ENCODE results near the gene NLN.

NLN gene

GRCh38 chr5:65682148-65682547, 39.9 kb upstream of the NLN start:
- Histone ChIP-seq H3F3A (ENCODE audit: insufficient read depth, low read length) (no peaks in the 10 kb centered on the region), H3K27ac (ENCODE audit: low read length) (no peak overlapping the region), H3K9me2 (replicated peaks; ENCODE audit: insufficient read depth, low read length) (no peaks in the 10 kb centered on the region), H3K9ac (ENCODE audit: low read length) (no peak overlapping the region), H3K4me1 (ENCODE audit: low read length) (no peaks in the 10 kb centered on the region), H3K4me2 (ENCODE audit: low read depth, low read length) (no peak overlapping the region), H2AFZ (ENCODE audit: low read length) (no peak overlapping the region), H3K36me3 (replicated peaks; ENCODE audit: insufficient read depth, low read length) (no peaks in the 10 kb centered on the region), H3K79me2 (ENCODE audit: low read length) (no peaks in the 10 kb centered on the region), H4K20me1 (ENCODE audit: insufficient read depth, low read length) (no peaks in the 10 kb centered on the region), H3K4me3 (ENCODE audit: low read length) (no peak overlapping the region), H3K27me3 (replicated peaks; ENCODE audit: insufficient read depth, low read length) (no peaks in the 10 kb centered on the region), H3K9me3 (replicated peaks; ENCODE audit: insufficient read depth, low read length) (no peaks in the 10 kb centered on the region)
- DNase-seq: no peak
- no peak for TF ChIP-seq EZH2phosphoT487 (IDR thresholded peaks at IDR 0.05; ENCODE audit: low read length)
- TF ChIP-seq CTCF (IDR thresholded peaks at IDR 0.05; ENCODE audit: low read length): no peak
- no peak for TF ChIP-seq EZH2 (optimal IDR thresholded peaks at IDR 0.05; ENCODE audit: low read depth, low read length)

- Histone ChIP-seq H3K79me2 (ENCODE audit: low read length) (no peaks in the 10 kb centered on the region), H2AFZ (ENCODE audit: low read length) (no peak overlapping the region), H3K9me2 (replicated peaks; ENCODE audit: insufficient read depth, low read length) (no peaks in the 10 kb centered on the region), H3K9me3 (replicated peaks; ENCODE audit: insufficient read depth, low read length) (no peaks in the 10 kb centered on the region), H3K36me3 (replicated peaks; ENCODE audit: insufficient read depth, low read length) (no peaks in the 10 kb centered on the region), H3K4me1 (ENCODE audit: low read length) (no peaks in the 10 kb centered on the region), H3K27me3 (replicated peaks; ENCODE audit: insufficient read depth, low read length) (no peaks in the 10 kb centered on the region), H4K20me1 (ENCODE audit: insufficient read depth, low read length) (no peaks in the 10 kb centered on the region), H3F3A (ENCODE audit: insufficient read depth, low read length) (no peaks in the 10 kb centered on the region), H3K27ac (ENCODE audit: low read length) (no peak overlapping the region), H3K4me3 (ENCODE audit: low read length) (no peak overlapping the region), H3K9ac (ENCODE audit: low read length) (no peak overlapping the region), H3K4me2 (ENCODE audit: low read depth, low read length) (no peak overlapping the region)
- TF ChIP-seq EZH2 (optimal IDR thresholded peaks at IDR 0.05; ENCODE audit: low read depth, low read length): no peak
- no peak for TF ChIP-seq CTCF (IDR thresholded peaks at IDR 0.05; ENCODE audit: low read length)
- TF ChIP-seq EZH2phosphoT487 (IDR thresholded peaks at IDR 0.05; ENCODE audit: low read length): no peak
- no peak for DNase-seq
Observed at GRCh38 chr5:65693121-65693520, 28.9 kb upstream of the NLN start.

GRCh38 chr5:65695162-65695755, 26.7 kb upstream of the NLN start:
- H3K4me3 ChIP-seq (ENCODE audit: low read length): no peak overlapping the region

More at GRCh38 chr5:65695162-65695755, 26.7 kb upstream of the NLN start:
- Histone ChIP-seq H3K4me1 (ENCODE audit: low read length) (no peaks in the 10 kb centered on the region), H4K20me1 (ENCODE audit: insufficient read depth, low read length) (no peaks in the 10 kb centered on the region), H3K36me3 (replicated peaks; ENCODE audit: insufficient read depth, low read length) (no peaks in the 10 kb centered on the region), H3K4me2 (ENCODE audit: low read depth, low read length) (no peak overlapping the region), H3K9me2 (replicated peaks; ENCODE audit: insufficient read depth, low read length) (no peaks in the 10 kb centered on the region), H3F3A (ENCODE audit: insufficient read depth, low read length) (no peaks in the 10 kb centered on the region), H3K79me2 (ENCODE audit: low read length) (no peaks in the 10 kb centered on the region), H3K9me3 (replicated peaks; ENCODE audit: insufficient read depth, low read length) (no peaks in the 10 kb centered on the region), H3K9ac (ENCODE audit: low read length) (no peak overlapping the region), H3K27ac (ENCODE audit: low read length) (no peak overlapping the region), H3K27me3 (replicated peaks; ENCODE audit: insufficient read depth, low read length) (no peaks in the 10 kb centered on the region), H2AFZ (ENCODE audit: low read length) (no peak overlapping the region)
- TF ChIP-seq EZH2 (optimal IDR thresholded peaks at IDR 0.05; ENCODE audit: low read depth, low read length) (no peak), CTCF (IDR thresholded peaks at IDR 0.05; ENCODE audit: low read length) (no peak), EZH2phosphoT487 (IDR thresholded peaks at IDR 0.05; ENCODE audit: low read length) (no peak)
- DNase-seq: no peak
